HCT116 (cell line): ENCODE measurements around the gene PRPF40B.

ENCODE experiments used
- ATF3 ChIP-seq: IDR thresholded peaks from 2 replicates; pipeline ENCODE4 v1.6.1; 2012
- CTCF ChIP-seq, 3 experiments: fragments of 200-600 bp in 1 of 3; sonication (generic) in 1 of 3; IDR thresholded peaks in 2 of 3; conservative IDR thresholded peaks in 1 of 3; 2 replicates each; pipeline ENCODE4 v1.5.1; 2012 to 2017; ENCODE audit warnings: low read depth in 2 of 3, low read length in 2 of 3, antibody characterized with exemption in 1 of 3, borderline replicate concordance in 1 of 3, control low read depth in 1 of 3, mild to moderate bottlenecking in 1 of 3, mixed read lengths in 1 of 3, mixed run types in 1 of 3, moderate library complexity in 1 of 3; ENCODE audit not compliant: insufficient read depth in 1 of 3
- EGR1 ChIP-seq: IDR thresholded peaks from 2 replicates; pipeline ENCODE4 v1.6.1; 2012; ENCODE audit warnings: low read depth
- EZH2 ChIP-seq: fragments of 200-600 bp; sonication (generic); IDR thresholded peaks from 2 replicates; pipeline ENCODE4 v1.6.1; 2017; ENCODE audit warnings: antibody characterized with exemption, mixed run types
- EZH2phosphoT487 ChIP-seq: fragments of 200-600 bp; IDR thresholded peaks from 2 replicates; pipeline ENCODE4 v1.6.1; 2018; ENCODE audit warnings: antibody characterized with exemption, borderline replicate concordance
- MAX ChIP-seq: IDR thresholded peaks from 2 replicates; pipeline ENCODE4 v1.6.1; 2012
- POLR2A ChIP-seq: IDR thresholded peaks from 2 replicates; pipeline ENCODE4 v1.7.0; 2011; ENCODE audit warnings: borderline replicate concordance; ENCODE audit not compliant: insufficient read depth, insufficient read length; ENCODE audit errors: extremely low read depth
- POLR2AphosphoS5 ChIP-seq: IDR thresholded peaks from 2 replicates; pipeline ENCODE4 v1.6.1; 2011; ENCODE audit warnings: mild to moderate bottlenecking, low read depth, low read length, moderate library complexity
- RAD21 ChIP-seq: IDR thresholded peaks from 2 replicates; pipeline ENCODE4 v1.6.1; 2012; ENCODE audit warnings: low read depth, mild to moderate bottlenecking
- REST ChIP-seq: IDR thresholded peaks from 2 replicates; pipeline ENCODE4 v1.6.1; 2012; ENCODE audit warnings: low read depth
- SIN3A ChIP-seq: IDR thresholded peaks from 2 replicates; pipeline ENCODE4 v1.6.1; 2012; ENCODE audit warnings: low read depth
- TCF7L2 ChIP-seq: IDR thresholded peaks from 2 replicates; pipeline ENCODE4 v1.7.0; 2011; ENCODE audit warnings: borderline replicate concordance, inconsistent platforms; ENCODE audit not compliant: insufficient read depth, insufficient read length; ENCODE audit errors: extremely low read depth
- ZFX ChIP-seq: fragments of 450-650 bp; IDR thresholded peaks from 2 replicates; pipeline ENCODE4 v1.6.1; 2017

GRCh38 chr12:49649445-49649844 is 26.1 kb downstream of the PRPF40B start:
- no peak for TF ChIP-seq ATF3
- no peak for TF ChIP-seq EZH2
- no peak for TF ChIP-seq CTCF (IDR thresholded peaks at IDR 0.05 in 2 of 3, conservative IDR thresholded peaks at IDR 0.05 in 1 of 3; ENCODE audit: borderline replicate concordance in 1 of 3, insufficient read depth in 1 of 3, low read depth in 2 of 3, low read length in 2 of 3)
- no peak for TF ChIP-seq EZH2phosphoT487
- TF ChIP-seq REST, result no peak
- no peak for TF ChIP-seq RAD21
- no peak for TF ChIP-seq TCF7L2
- TF ChIP-seq EGR1, result no peak
- no peak for TF ChIP-seq POLR2AphosphoS5
- no peak for TF ChIP-seq ZFX
- no peak for TF ChIP-seq POLR2A
- TF ChIP-seq MAX, result no peak
- no peak for TF ChIP-seq SIN3A
